HCEC 1CT (cell line): ENCODE data around the gene IQCE.
A peak's percentile ranks its signal among the peaks of the same experiment; 100 is the strongest.
"Not testable (repeated sequence)": the region's sequence is repeated elsewhere in the genome, so short reads cannot be mapped to it uniquely, and the experiment has no call there.

Experiments
- DNase-seq: peaks from one replicate; pipeline ENCODE4 v3.0.0-alpha.2; 2017

IQCE gene

DNA sequence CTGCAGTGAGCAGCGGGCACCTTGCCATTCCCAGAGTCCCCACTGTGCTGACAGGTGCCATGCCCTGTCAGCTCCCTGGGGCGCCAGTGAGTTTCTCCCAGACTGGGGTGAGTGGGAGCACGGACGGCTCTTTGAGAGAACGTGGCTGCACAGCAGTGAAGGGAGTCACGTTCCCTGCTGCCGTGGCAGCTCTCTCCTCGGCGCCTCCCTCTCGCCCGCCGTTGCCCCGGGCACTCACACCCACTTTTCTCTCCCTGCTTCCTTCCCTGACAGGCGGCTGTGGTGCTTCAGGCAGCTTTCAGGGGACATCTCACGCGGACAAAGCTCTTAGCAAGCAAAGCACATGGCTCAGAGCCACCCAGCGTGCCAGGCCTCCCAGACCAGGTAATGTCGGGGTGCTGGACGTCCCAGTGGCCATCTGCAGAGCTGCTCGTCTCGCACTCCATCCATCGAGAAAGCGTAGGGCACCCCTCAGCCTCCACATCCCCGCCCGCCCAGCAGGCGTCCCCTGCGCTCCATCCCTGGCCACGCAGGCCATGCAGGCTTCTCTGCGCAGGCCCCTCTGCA lies 45.9 kb downstream of the IQCE start:
- no peak for DNase-seq

GRCh38 chr7:2605608-2606538 lies 47.1 kb downstream of the IQCE start:
- no peak for DNase-seq

DNA sequence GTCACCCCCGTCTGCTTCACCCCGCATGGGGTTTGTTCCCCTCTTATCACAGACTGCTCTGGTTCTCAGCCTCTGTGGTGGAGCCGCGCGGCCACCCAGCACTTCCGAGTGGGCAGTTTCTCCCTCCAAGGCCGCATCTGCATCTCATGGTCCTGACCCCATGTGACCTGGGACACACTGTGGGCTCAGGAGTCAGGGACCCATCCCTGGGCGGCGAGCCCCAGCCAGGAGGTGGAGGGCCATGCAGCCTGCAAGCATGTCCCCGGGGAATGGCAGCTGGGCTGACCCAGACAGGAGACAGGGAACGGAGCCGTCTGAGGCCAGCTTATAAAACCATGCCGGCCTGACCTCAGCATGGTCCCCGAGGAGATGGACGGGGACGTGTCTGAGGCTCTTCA lies 47.8 kb downstream of the IQCE start:
- DNase-seq: no peak

- no peak for DNase-seq
These were observed 48.5 kb downstream of the IQCE start for GRCh38 chr7:2607122-2607922.

- no peak for DNase-seq
These were observed 49.4 kb downstream of the IQCE start for GRCh38 chr7:2607923-2608904.

GRCh38 chr7:2608921-2609411 lies 50.2 kb downstream of the IQCE start:
- DNase-seq: peak; percentile 27

- DNase-seq: not testable (repeated sequence)
These were observed 50.9 kb downstream of the IQCE start for GRCh38 chr7:2609646-2610045.

GRCh38 chr7:2610466-2610865 lies 51.7 kb downstream of the IQCE start:
- DNase-seq: no peak

- DNase-seq: no peak
These were observed 52.1 kb downstream of the IQCE start for GRCh38 chr7:2610898-2611297.

- DNase-seq: no peak
These were observed 52.6 kb downstream of the IQCE start for GRCh38 chr7:2611401-2611800.

GRCh38 chr7:2611922-2612321 lies 53.1 kb downstream of the IQCE start:
- DNase-seq: no peak

DNA sequence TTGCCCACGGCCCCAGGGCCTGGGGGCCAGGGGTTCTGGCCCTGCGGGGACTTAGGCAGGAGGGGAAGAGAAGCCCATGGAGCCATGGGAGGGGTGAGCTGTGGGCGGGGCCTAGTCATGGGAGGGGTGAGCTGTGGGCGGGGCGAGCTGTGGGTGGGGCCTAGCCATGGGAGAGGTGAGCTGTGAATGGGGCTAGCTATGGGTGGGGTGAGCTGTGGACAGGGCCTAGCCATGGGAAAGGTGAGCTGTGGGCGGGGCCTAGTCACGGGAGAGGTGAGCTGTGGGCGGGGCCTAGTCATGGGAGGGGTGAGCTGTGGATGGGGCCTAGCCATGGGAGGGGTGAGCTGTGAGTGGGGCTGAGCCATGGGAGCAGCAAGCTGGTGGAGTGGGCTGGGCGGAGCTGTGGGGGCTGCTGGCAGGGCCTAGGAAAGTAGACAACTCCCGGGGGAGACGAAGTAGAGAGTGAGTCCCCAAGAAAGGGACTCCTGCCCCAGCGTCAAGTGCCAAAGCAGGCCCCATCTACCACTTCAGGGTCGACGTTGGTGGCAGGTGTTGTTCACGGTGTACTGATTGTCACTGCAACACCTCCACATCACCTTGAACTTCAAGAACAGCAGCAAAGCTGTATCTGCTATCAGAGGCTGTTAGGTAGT lies 53.8 kb downstream of the IQCE start:
- DNase-seq: no peak

GRCh38 chr7:2613098-2613930 lies 54.5 kb downstream of the IQCE start:
- no peak for DNase-seq

GRCh38 chr7:2613931-2614600 lies 55.3 kb downstream of the IQCE start:
- DNase-seq: no peak

- DNase-seq: no peak
These were observed 56.0 kb downstream of the IQCE start for GRCh38 chr7:2614631-2615330.

DNA sequence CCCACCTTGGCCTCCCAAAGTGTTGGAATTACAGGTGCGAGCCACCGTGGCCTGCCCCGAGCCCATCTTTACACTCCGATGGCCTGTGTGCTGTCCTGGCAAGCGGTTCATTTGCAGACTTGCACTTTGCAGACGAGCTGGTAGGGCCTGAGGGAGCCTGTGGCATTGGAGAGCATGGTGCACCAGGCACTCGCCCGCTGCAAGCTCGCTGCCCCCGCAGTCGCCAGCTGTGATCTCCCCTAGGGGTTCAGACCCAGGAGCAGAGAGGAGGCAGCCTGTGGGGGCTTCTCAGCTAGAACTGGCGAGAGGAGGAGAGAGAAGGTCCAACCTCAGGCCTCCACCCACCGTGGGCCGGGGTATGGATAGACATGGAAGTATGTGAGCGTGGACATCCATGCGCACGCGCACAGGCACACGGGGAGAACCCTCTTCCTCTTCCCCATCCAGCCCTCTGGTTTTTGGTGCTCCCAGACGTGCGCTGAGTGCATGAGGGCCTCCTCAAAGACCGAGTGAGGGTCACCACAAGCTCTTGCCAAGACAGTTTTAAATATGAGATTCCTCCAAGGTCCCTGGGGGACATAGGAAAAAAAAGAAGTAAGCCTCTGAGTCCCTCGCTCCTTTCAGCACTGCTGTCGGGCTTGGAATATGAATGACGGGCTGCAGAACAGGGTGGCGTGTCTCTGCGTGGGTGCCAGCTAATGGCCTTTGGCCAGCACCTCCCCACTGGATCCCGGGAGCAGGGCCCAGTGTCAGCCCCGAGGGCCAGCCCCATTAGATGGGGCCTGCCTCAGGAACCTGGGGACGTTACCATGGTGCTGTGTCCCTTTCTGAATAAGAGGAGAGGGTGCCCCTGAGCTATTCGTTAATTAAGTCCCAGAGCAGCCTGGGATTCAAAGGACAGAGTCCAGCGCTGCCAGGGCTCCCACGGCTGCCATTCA lies 57.9 kb downstream of the IQCE start:
- no peak for DNase-seq

- no peak for DNase-seq
These were observed 58.6 kb downstream of the IQCE start for GRCh38 chr7:2617325-2617905.

- peak; percentile 45 for DNase-seq
These were observed 60.3 kb downstream of the IQCE start for GRCh38 chr7:2619116-2619515.
